GM19193 (cell line): ENCODE results near the gene METTL16.

Experiments
- POLR2A ChIP-seq: IDR thresholded peaks from 4 replicates; pipeline ENCODE4 v1.6.1; 2011; ENCODE audit not compliant: insufficient read depth, insufficient read length; ENCODE audit errors: extremely low read depth

METTL16 gene

GRCh38 chr17:2388020-2388682 is 123.5 kb downstream of the METTL16 start:
- TF ChIP-seq POLR2A = no peak

- no peak for TF ChIP-seq POLR2A
Observed at GRCh38 chr17:2387086-2388019, 124.3 kb downstream of the METTL16 start.

GRCh38 chr17:2386400-2387085 is 125.1 kb downstream of the METTL16 start:
- no peak for TF ChIP-seq POLR2A

GRCh38 chr17:2385240-2386210 is 126.2 kb downstream of the METTL16 start:
- no peak for TF ChIP-seq POLR2A

GRCh38 chr17:2384439-2385127 is 127.1 kb downstream of the METTL16 start:
- TF ChIP-seq POLR2A = no peak

- TF ChIP-seq POLR2A = no peak
Observed at GRCh38 chr17:2383628-2384167, 128.0 kb downstream of the METTL16 start.

GRCh38 chr17:2380950-2381649 is 130.6 kb downstream of the METTL16 start:
- no peak for TF ChIP-seq POLR2A

GRCh38 chr17:2380226-2380922 is 131.3 kb downstream of the METTL16 start:
- peak; percentile 20 for TF ChIP-seq POLR2A

GRCh38 chr17:2379489-2380225 is 132.0 kb downstream of the METTL16 start:
- no peak for TF ChIP-seq POLR2A

- no peak for TF ChIP-seq POLR2A
Observed at GRCh38 chr17:2378905-2379304, 132.8 kb downstream of the METTL16 start.

- no peak for TF ChIP-seq POLR2A
Observed at GRCh38 chr17:2377659-2378058, 134.0 kb downstream of the METTL16 start.

- TF ChIP-seq POLR2A = no peak
Observed at GRCh38 chr17:2376107-2376506, 135.6 kb downstream of the METTL16 start.
